DND-41 (cell line): ENCODE results near the gene ZSCAN10.
"Not testable (repeated sequence)": the region's sequence is repeated elsewhere in the genome, so short reads cannot be mapped to it uniquely, and the experiment has no call there.

ENCODE experiments used
- ATAC-seq: fragments of 200-7000 bp; cut with Tn5 transposase; 3 replicates; pipeline ENCODE4 v1.9.1; 2021; ENCODE audit warnings: low read depth; ENCODE audit not compliant: insufficient read depth
- DNase-seq: peaks from one replicate; pipeline ENCODE4 v3.0.0-alpha.2; 2020
- H2AFZ ChIP-seq: 2 replicates; pipeline ENCODE4 v1.6.0; 2012; ENCODE audit warnings: low read depth, low read length
- H3K27ac ChIP-seq: 2 replicates; pipeline ENCODE4 v1.5.1; 2012; ENCODE audit warnings: low read length, inconsistent platforms
- H3K27me3 ChIP-seq: fragments of 200-600 bp; sonication (generic); 2 replicates; pipeline ENCODE4 v1.6.0; 2012; ENCODE audit warnings: low read length, mild to moderate bottlenecking, inconsistent platforms; ENCODE audit not compliant: insufficient read depth, poor library complexity
- H3K36me3 ChIP-seq: 2 replicates; pipeline ENCODE4 v1.5.1; 2012; ENCODE audit warnings: low read length, inconsistent platforms; ENCODE audit not compliant: insufficient read depth
- H3K4me1 ChIP-seq: 2 replicates; pipeline ENCODE4 v1.5.1; 2012; ENCODE audit warnings: mild to moderate bottlenecking, low read length; ENCODE audit not compliant: insufficient read depth
- H3K4me2 ChIP-seq: 2 replicates; pipeline ENCODE4 v1.6.0; 2012; ENCODE audit warnings: mild to moderate bottlenecking, moderate library complexity, low read length, inconsistent platforms; ENCODE audit not compliant: insufficient read depth
- H3K4me3 ChIP-seq, 2 experiments: fragments of 200-600 bp in 1 of 2; shearing (Covaris generic) in 1 of 2; 2 replicates each; pipeline ENCODE4 v1.5.1; 2012 to 2016; ENCODE audit warnings: inconsistent platforms in 2 of 2, low read length in 2 of 2, mild to moderate bottlenecking in 2 of 2, low read depth in 1 of 2, moderate library complexity in 1 of 2
- H3K79me2 ChIP-seq: 2 replicates; pipeline ENCODE4 v1.6.0; 2012; ENCODE audit warnings: low read length, inconsistent platforms; ENCODE audit not compliant: insufficient read depth
- H3K9ac ChIP-seq: 2 replicates; pipeline ENCODE4 v1.6.0; 2012; ENCODE audit warnings: low read depth, mild to moderate bottlenecking, inconsistent platforms, low read length, moderate library complexity
- H3K9me3 ChIP-seq: 2 replicates; pipeline ENCODE4 v1.5.1; 2012; ENCODE audit warnings: low read length, moderate library complexity, mild to moderate bottlenecking, inconsistent platforms; ENCODE audit not compliant: insufficient read depth, severe bottlenecking
- H4K20me1 ChIP-seq: 2 replicates; pipeline ENCODE4 v1.6.0; 2012; ENCODE audit warnings: low read length; ENCODE audit not compliant: insufficient read depth
- CTCF ChIP-seq: IDR thresholded peaks from 2 replicates; pipeline ENCODE4 v1.5.1; 2012; ENCODE audit warnings: borderline replicate concordance, low read length, moderate library complexity, mild to moderate bottlenecking; ENCODE audit not compliant: poor library complexity, severe bottlenecking; ENCODE audit errors: extremely low read depth
- EZH2 ChIP-seq: IDR thresholded peaks from 3 replicates; pipeline ENCODE4 v1.6.1; 2012; ENCODE audit warnings: borderline replicate concordance, low read depth, mild to moderate bottlenecking, moderate library complexity, low read length, inconsistent platforms; ENCODE audit not compliant: severe bottlenecking

ZSCAN10 gene

GRCh38 chr16:3080024-3080423, 19.1 kb downstream of the ZSCAN10 start:
- Histone ChIP-seq H3K4me3 (no peak overlapping the region), H4K20me1 (no peaks in the 10 kb centered on the region), H3K27ac (peak overlapping the region; percentile 50; the same call in 1 of the 2 replicates), H3K9me3 (no peaks in the 10 kb centered on the region), H3K4me1 (peaks cover 53% of the 10 kb centered on the region), H3K79me2 (no peaks in the 10 kb centered on the region), H3K4me2 (no peak overlapping the region), H2AFZ (no peak overlapping the region), H3K9ac (no peak overlapping the region), H3K27me3 (no peaks in the 10 kb centered on the region), H3K36me3 (no peaks in the 10 kb centered on the region)
- ATAC-seq (no peak), DNase-seq (no peak)
- TF ChIP-seq CTCF: no peak
- TF ChIP-seq EZH2: no peak

- Histone ChIP-seq H3K27me3 (no peaks in the 10 kb centered on the region), H4K20me1 (no peaks in the 10 kb centered on the region), H3K4me2 (peak overlapping the region; percentile 51), H2AFZ (no peak overlapping the region), H3K36me3 (no peaks in the 10 kb centered on the region), H3K9me3 (no peaks in the 10 kb centered on the region), H3K79me2 (peaks cover 7% of the 10 kb centered on the region; the same call in 1 of the 2 replicates), H3K4me1 (peaks cover 84% of the 10 kb centered on the region), H3K27ac (peak overlapping the region; percentile 94), H3K4me3 (peak overlapping the region in 1 of 2 experiments; percentile 38; a peak in 1 of 4 replicates), H3K9ac (peak overlapping the region; percentile 61)
- ATAC-seq: no peak
- DNase-seq: peak; percentile 49
- TF ChIP-seq EZH2 (no peak), CTCF (peak; percentile 44)
Measured at GRCh38 chr16:3076577-3076976, 22.5 kb downstream of the ZSCAN10 start.

GRCh38 chr16:3075946-3076345, 23.1 kb downstream of the ZSCAN10 start:
- H3K4me3 ChIP-seq: peak overlapping the region in 1 of 2 experiments; percentile 38; a peak in 1 of 4 replicates
- H4K20me1 ChIP-seq, ATAC-seq, H3K27me3 ChIP-seq, H3K36me3 ChIP-seq, DNase-seq, H3K9me3 ChIP-seq, H2AFZ ChIP-seq, H3K79me2 ChIP-seq: not testable (repeated sequence)
- H3K9ac ChIP-seq: peak overlapping the region; percentile 61
- H3K4me1 ChIP-seq: peaks cover 86% of the 10 kb centered on the region
- peak overlapping the region; percentile 94 for H3K27ac ChIP-seq
- peak overlapping the region; percentile 51 for H3K4me2 ChIP-seq

GRCh38 chr16:3075523-3075915, 23.6 kb downstream of the ZSCAN10 start:
- no peaks in the 10 kb centered on the region for H4K20me1 ChIP-seq
- no peak overlapping the region for H2AFZ ChIP-seq
- TF ChIP-seq EZH2 (no peak), CTCF (no peak)
- peak overlapping the region; percentile 51 for H3K4me2 ChIP-seq
- no peaks in the 10 kb centered on the region for H3K36me3 ChIP-seq
- no peak for ATAC-seq
- DNase-seq: peak; percentile 39
- H3K4me3 ChIP-seq: peak overlapping the region in 1 of 2 experiments; percentile 38; a peak in 2 of 4 replicates
- H3K4me1 ChIP-seq: peaks cover 90% of the 10 kb centered on the region
- H3K9ac ChIP-seq: peak overlapping the region; percentile 61
- no peaks in the 10 kb centered on the region for H3K9me3 ChIP-seq
- peak overlapping the region; percentile 94 for H3K27ac ChIP-seq
- H3K27me3 ChIP-seq: no peaks in the 10 kb centered on the region
- H3K79me2 ChIP-seq: peaks cover 7% of the 10 kb centered on the region; the same call in 1 of the 2 replicates
